HCEC 1CT (cell line): ENCODE data around the gene RAB34.

Experiments
- DNase-seq: peaks from one replicate; pipeline ENCODE4 v3.0.0-alpha.2; 2017

Gene RAB34

GRCh38 chr17:28675490-28675889, 42.2 kb downstream of the RAB34 start:
- no peak for DNase-seq

DNA sequence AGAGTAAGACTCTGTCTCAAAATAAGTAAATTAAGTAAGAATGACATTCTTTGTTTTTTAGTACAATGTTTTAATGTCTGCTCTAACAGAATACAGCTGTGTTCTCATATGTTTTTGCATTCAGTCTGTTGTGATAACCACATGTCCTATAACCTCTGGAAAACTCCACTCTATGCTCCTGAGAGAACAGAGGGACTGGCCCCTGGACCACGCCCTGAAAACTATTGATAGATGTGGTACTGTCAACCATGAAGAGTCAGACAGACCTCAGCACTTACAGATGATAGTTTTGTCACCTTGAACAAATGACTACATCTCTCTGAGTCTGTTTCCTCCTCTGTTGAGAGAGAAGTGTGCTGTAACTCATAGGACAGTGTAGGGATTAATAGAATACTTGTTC, 47.8 kb downstream of the RAB34 start:
- no peak for DNase-seq

DNA sequence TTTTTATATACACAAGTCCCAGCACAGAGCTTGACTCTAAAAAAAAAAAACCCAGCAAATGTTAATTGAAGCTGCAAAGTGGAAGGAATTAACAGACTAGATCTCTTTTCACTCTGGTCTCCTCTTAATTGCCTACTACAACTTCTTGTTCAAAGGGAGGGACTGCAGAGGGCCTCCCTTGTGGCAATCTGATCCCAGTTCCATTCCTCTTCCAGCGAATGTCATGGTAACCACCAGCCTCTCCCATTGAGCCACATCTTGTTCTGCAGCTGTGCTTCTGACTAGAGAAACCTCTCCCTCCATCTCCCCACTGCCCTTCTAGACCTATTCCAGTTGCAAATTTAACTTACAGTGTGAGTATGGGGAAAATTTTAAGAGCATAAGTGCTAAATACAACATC, 49.8 kb downstream of the RAB34 start:
- DNase-seq, result no peak

GRCh38 chr17:28665994-28666393, 51.7 kb downstream of the RAB34 start:
- DNase-seq, result no peak
